NCI-H69 (cell line): Measurements from ENCODE around the gene KIAA1614.
A peak's percentile ranks its signal among the peaks of the same experiment; 100 is the strongest.

ENCODE experiments used
- DNase-seq: peaks from one replicate; lab custom pipeline; 2025; lab: John Stamatoyannopoulos, UW

KIAA1614 gene

GRCh38 chr1:180908074-180908765, 4.5 kb upstream of the KIAA1614 start:
- no peak for DNase-seq

GRCh38 chr1:180909005-180909414, 3.7 kb upstream of the KIAA1614 start:
- DNase-seq: no peak

- no peak for DNase-seq
Measured at GRCh38 chr1:180909462-180909976, 3.2 kb upstream of the KIAA1614 start.

- DNase-seq: peak; percentile 54
Measured at GRCh38 chr1:180911640-180912191, 981 bp upstream of the KIAA1614 start.

GRCh38 chr1:180912211-180912800, 391 bp upstream of the KIAA1614 start:
- peak; percentile 79 for DNase-seq

GRCh38 chr1:180915426-180915965, 2.8 kb downstream of the KIAA1614 start:
- no peak for DNase-seq

- no peak for DNase-seq
Measured at GRCh38 chr1:180916012-180916770, 3.5 kb downstream of the KIAA1614 start.

- DNase-seq: no peak
Measured at GRCh38 chr1:180916771-180917170, 4.1 kb downstream of the KIAA1614 start.

- DNase-seq: peak; percentile 37
Measured at GRCh38 chr1:180917306-180918065, 4.8 kb downstream of the KIAA1614 start.

GRCh38 chr1:180918519-180918918, 5.8 kb downstream of the KIAA1614 start:
- DNase-seq: no peak

GRCh38 chr1:180919183-180919700, 6.5 kb downstream of the KIAA1614 start:
- no peak for DNase-seq

- DNase-seq: no peak
Measured at GRCh38 chr1:180920193-180920592, 7.5 kb downstream of the KIAA1614 start.

- peak; percentile 36 for DNase-seq
Measured at GRCh38 chr1:180920702-180921101, 8.0 kb downstream of the KIAA1614 start.

- DNase-seq: no peak
Measured at GRCh38 chr1:180921386-180921785, 8.7 kb downstream of the KIAA1614 start.

- no peak for DNase-seq
Measured at GRCh38 chr1:180921891-180922630, 9.4 kb downstream of the KIAA1614 start.

- no peak for DNase-seq
Measured at GRCh38 chr1:180922631-180923015, 9.9 kb downstream of the KIAA1614 start.

GRCh38 chr1:180923021-180923841, 10.5 kb downstream of the KIAA1614 start:
- DNase-seq: peak; percentile 72

- no peak for DNase-seq
Measured at GRCh38 chr1:180923887-180924286, 11.2 kb downstream of the KIAA1614 start.

- DNase-seq: peak; percentile 43
Measured at GRCh38 chr1:180924939-180925338, 12.2 kb downstream of the KIAA1614 start.
